Measurements from ENCODE around the gene ZDHHC20.
A peak's percentile ranks its signal among the peaks of the same experiment; 100 is the strongest.
"Not testable (repeated sequence)": the region's sequence is repeated elsewhere in the genome, so short reads cannot be mapped to it uniquely, and the experiment has no call there.

Gene ZDHHC20

GRCh38 chr13:21413013-21413412 lies 46.1 kb downstream of the ZDHHC20 start:
- H3K4me3 ChIP-seq (ENCODE audit: insufficient read depth in 1 of 2, low read depth in 1 of 2, low read length in 2 of 2), result no peak overlapping the region
- H2AK5ac ChIP-seq (ENCODE audit: low read length, severe bottlenecking), result no peak overlapping the region
- no peaks in the 10 kb centered on the region for H3K27me3 ChIP-seq (ENCODE audit: control insufficient read depth in 1 of 2, insufficient read depth in 1 of 2, low read length in 2 of 2)
- H2BK12ac ChIP-seq (ENCODE audit: low read length in 2 of 2), result no peak overlapping the region
- no peak overlapping the region for H3K23ac ChIP-seq (ENCODE audit: low read length in 2 of 2)
- peaks cover 7 to 34% of the 10 kb centered on the region in 2 experiments for H3K36me3 ChIP-seq (ENCODE audit: control insufficient read depth in 1 of 2, insufficient read depth in 2 of 2, low read depth in 1 of 2, low read length in 2 of 2)
- H3K14ac ChIP-seq (ENCODE audit: low read length in 2 of 2), result no peak overlapping the region
- H3K4me2 ChIP-seq (ENCODE audit: low read length, poor library complexity, severe bottlenecking), result no peak overlapping the region
- H4K8ac ChIP-seq (ENCODE audit: low read length), result no peak overlapping the region
- H2AFZ ChIP-seq (ENCODE audit: low read depth, low read length), result no peak overlapping the region
- peaks cover 8% of the 10 kb centered on the region for H3K4me1 ChIP-seq (ENCODE audit: control insufficient read depth, insufficient read depth, low read depth, low read length)
- no peak overlapping the region for H2BK120ac ChIP-seq (ENCODE audit: low read depth, low read length)
- H3K27ac ChIP-seq (ENCODE audit: low read length, poor library complexity, severe bottlenecking), result no peak overlapping the region
- no peak for DNase-seq
- H2BK15ac ChIP-seq (ENCODE audit: low read depth, poor library complexity, severe bottlenecking), result no peak overlapping the region
- H3K9ac ChIP-seq (ENCODE audit: low read length), result no peak overlapping the region
- peaks cover 4% of the 10 kb centered on the region for H3K79me1 ChIP-seq (replicated peaks; ENCODE audit: low read length, poor library complexity, severe bottlenecking)
- H3K9me3 ChIP-seq (ENCODE audit: control insufficient read depth, low read length), result no peaks in the 10 kb centered on the region
- H4K91ac ChIP-seq (ENCODE audit: low read length), result no peak overlapping the region
- H3K18ac ChIP-seq (ENCODE audit: low read depth in 1 of 2, low read length in 2 of 2), result no peak overlapping the region
- H3K4ac ChIP-seq (ENCODE audit: low read depth in 1 of 2, low read length in 2 of 2), result no peak overlapping the region
- WGBS, result 53% methylated on average over 1 of the region's 1 CpG
- H2BK5ac ChIP-seq (ENCODE audit: low read depth, low read length, poor library complexity, severe bottlenecking), result no peak overlapping the region

GRCh38 chr13:21410453-21410852 lies 48.6 kb downstream of the ZDHHC20 start:
- not testable (repeated sequence) for H3K9me3 ChIP-seq (ENCODE audit: control insufficient read depth, low read length); H2AFZ ChIP-seq (ENCODE audit: low read depth, low read length); H2AK5ac ChIP-seq (ENCODE audit: low read length, severe bottlenecking); H2BK5ac ChIP-seq (ENCODE audit: low read depth, low read length, poor library complexity, severe bottlenecking); H2BK12ac ChIP-seq (ENCODE audit: low read length in 2 of 2); H3K14ac ChIP-seq (ENCODE audit: low read length in 2 of 2); H2BK120ac ChIP-seq (ENCODE audit: low read depth, low read length); H3K4ac ChIP-seq (ENCODE audit: low read depth in 1 of 2, low read length in 2 of 2); H3K27me3 ChIP-seq (ENCODE audit: control insufficient read depth in 1 of 2, insufficient read depth in 1 of 2, low read length in 2 of 2); H3K9ac ChIP-seq (ENCODE audit: low read length); H3K4me1 ChIP-seq (ENCODE audit: control insufficient read depth, insufficient read depth, low read depth, low read length); H2BK15ac ChIP-seq (ENCODE audit: low read depth, poor library complexity, severe bottlenecking); H3K23ac ChIP-seq (ENCODE audit: low read length in 2 of 2); H3K79me1 ChIP-seq (replicated peaks; ENCODE audit: low read length, poor library complexity, severe bottlenecking); H4K91ac ChIP-seq (ENCODE audit: low read length); H3K4me3 ChIP-seq (ENCODE audit: insufficient read depth in 1 of 2, low read depth in 1 of 2, low read length in 2 of 2)
- Histone ChIP-seq H3K36me3 (ENCODE audit: control insufficient read depth in 1 of 2, insufficient read depth in 2 of 2, low read depth in 1 of 2, low read length in 2 of 2) (peaks cover 7 to 28% of the 10 kb centered on the region in 2 experiments), H3K4me2 (ENCODE audit: low read length, poor library complexity, severe bottlenecking) (peak overlapping the region; percentile 47), H4K8ac (ENCODE audit: low read length) (peak overlapping the region; percentile 7), H3K27ac (ENCODE audit: low read length, poor library complexity, severe bottlenecking) (peak overlapping the region; percentile 34), H3K18ac (ENCODE audit: low read depth in 1 of 2, low read length in 2 of 2) (peak overlapping the region in 1 of 2 experiments; percentile 52)
- 0% methylated on average over 1 of the region's 2 CpGs for WGBS
- peak; percentile 79 for DNase-seq

- H2BK5ac ChIP-seq (ENCODE audit: low read depth, low read length, poor library complexity, severe bottlenecking), result no peak overlapping the region
- 100% methylated on average over 1 of the region's 1 CpG for WGBS
- no peak overlapping the region for H2BK12ac ChIP-seq (ENCODE audit: low read length in 2 of 2)
- H3K79me1 ChIP-seq (replicated peaks; ENCODE audit: low read length, poor library complexity, severe bottlenecking), result peaks cover 7% of the 10 kb centered on the region
- no peak overlapping the region for H3K23ac ChIP-seq (ENCODE audit: low read length in 2 of 2)
- H3K18ac ChIP-seq (ENCODE audit: low read depth in 1 of 2, low read length in 2 of 2), result no peak overlapping the region
- no peak overlapping the region for H3K4me3 ChIP-seq (ENCODE audit: insufficient read depth in 1 of 2, low read depth in 1 of 2, low read length in 2 of 2)
- no peak overlapping the region for H3K27ac ChIP-seq (ENCODE audit: low read length, poor library complexity, severe bottlenecking)
- no peak overlapping the region for H2BK15ac ChIP-seq (ENCODE audit: low read depth, poor library complexity, severe bottlenecking)
- no peak overlapping the region for H2BK120ac ChIP-seq (ENCODE audit: low read depth, low read length)
- no peak overlapping the region for H3K9ac ChIP-seq (ENCODE audit: low read length)
- no peak overlapping the region for H2AFZ ChIP-seq (ENCODE audit: low read depth, low read length)
- DNase-seq, result no peak
- no peaks in the 10 kb centered on the region for H3K9me3 ChIP-seq (ENCODE audit: control insufficient read depth, low read length)
- H3K4me1 ChIP-seq (ENCODE audit: control insufficient read depth, insufficient read depth, low read depth, low read length), result peaks cover 6% of the 10 kb centered on the region
- no peak overlapping the region for H4K91ac ChIP-seq (ENCODE audit: low read length)
- H3K36me3 ChIP-seq (ENCODE audit: control insufficient read depth in 1 of 2, insufficient read depth in 2 of 2, low read depth in 1 of 2, low read length in 2 of 2), result peaks cover 0 to 20% of the 10 kb centered on the region in 2 experiments
- no peak overlapping the region for H3K4me2 ChIP-seq (ENCODE audit: low read length, poor library complexity, severe bottlenecking)
- H3K14ac ChIP-seq (ENCODE audit: low read length in 2 of 2), result no peak overlapping the region
- no peak overlapping the region for H4K8ac ChIP-seq (ENCODE audit: low read length)
- H3K4ac ChIP-seq (ENCODE audit: low read depth in 1 of 2, low read length in 2 of 2), result no peak overlapping the region
- H2AK5ac ChIP-seq (ENCODE audit: low read length, severe bottlenecking), result no peak overlapping the region
- H3K27me3 ChIP-seq (ENCODE audit: control insufficient read depth in 1 of 2, insufficient read depth in 1 of 2, low read length in 2 of 2), result no peaks in the 10 kb centered on the region
Observed at GRCh38 chr13:21405309-21405708, 53.8 kb downstream of the ZDHHC20 start.

- Histone ChIP-seq H3K4me1 (ENCODE audit: control insufficient read depth, insufficient read depth, low read depth, low read length) (peaks cover 1% of the 10 kb centered on the region), H3K23ac (ENCODE audit: low read length in 2 of 2) (no peak overlapping the region), H2AFZ (ENCODE audit: low read depth, low read length) (no peak overlapping the region), H2AK5ac (ENCODE audit: low read length, severe bottlenecking) (no peak overlapping the region), H3K18ac (ENCODE audit: low read depth in 1 of 2, low read length in 2 of 2) (no peak overlapping the region), H3K14ac (ENCODE audit: low read length in 2 of 2) (no peak overlapping the region), H4K8ac (ENCODE audit: low read length) (no peak overlapping the region), H4K91ac (ENCODE audit: low read length) (no peak overlapping the region), H3K9ac (ENCODE audit: low read length) (peak overlapping the region; percentile 45), H2BK120ac (ENCODE audit: low read depth, low read length) (no peak overlapping the region), H3K4ac (ENCODE audit: low read depth in 1 of 2, low read length in 2 of 2) (no peak overlapping the region), H2BK15ac (ENCODE audit: low read depth, poor library complexity, severe bottlenecking) (no peak overlapping the region), H3K9me3 (ENCODE audit: control insufficient read depth, low read length) (no peaks in the 10 kb centered on the region), H3K4me3 (ENCODE audit: insufficient read depth in 1 of 2, low read depth in 1 of 2, low read length in 2 of 2) (no peak overlapping the region), H3K27ac (ENCODE audit: low read length, poor library complexity, severe bottlenecking) (no peak overlapping the region), H3K79me1 (replicated peaks; ENCODE audit: low read length, poor library complexity, severe bottlenecking) (peaks cover 7% of the 10 kb centered on the region), H3K4me2 (ENCODE audit: low read length, poor library complexity, severe bottlenecking) (no peak overlapping the region), H2BK5ac (ENCODE audit: low read depth, low read length, poor library complexity, severe bottlenecking) (no peak overlapping the region), H3K27me3 (ENCODE audit: control insufficient read depth in 1 of 2, insufficient read depth in 1 of 2, low read length in 2 of 2) (no peaks in the 10 kb centered on the region), H3K36me3 (ENCODE audit: control insufficient read depth in 1 of 2, insufficient read depth in 2 of 2, low read depth in 1 of 2, low read length in 2 of 2) (peaks cover 0 to 11% of the 10 kb centered on the region in 2 experiments), H2BK12ac (ENCODE audit: low read length in 2 of 2) (no peak overlapping the region)
- WGBS, result no CpG with 5 or more reads among the region's 3 CpGs
- DNase-seq, result peak; percentile 51
Observed at GRCh38 chr13:21402586-21403307, 56.4 kb downstream of the ZDHHC20 start.
